Daoy (cell line): ENCODE results near the gene ZNF554. TPM values are rescaled to one million over a fixed set of nuclear protein-coding genes. Genes with fewer than 3 reads are reported as not detected.

ENCODE experiments used
- DNase-seq: peaks from one replicate; pipeline ENCODE4 v3.0.0-alpha.2; 2015; ENCODE audit warnings: low read depth
- total RNA-seq: library from RNA; depleted of rRNA; stranded (reverse); fragments of >200 nt; shearing (Covaris generic); gene quantifications from 2 replicates; pipeline ENCODE4 v1.2.3, GENCODE V29; 2014

The ZNF554 gene
- total RNA-seq, 1 experiment from 2014 or later: 1.7 TPM

DNA sequence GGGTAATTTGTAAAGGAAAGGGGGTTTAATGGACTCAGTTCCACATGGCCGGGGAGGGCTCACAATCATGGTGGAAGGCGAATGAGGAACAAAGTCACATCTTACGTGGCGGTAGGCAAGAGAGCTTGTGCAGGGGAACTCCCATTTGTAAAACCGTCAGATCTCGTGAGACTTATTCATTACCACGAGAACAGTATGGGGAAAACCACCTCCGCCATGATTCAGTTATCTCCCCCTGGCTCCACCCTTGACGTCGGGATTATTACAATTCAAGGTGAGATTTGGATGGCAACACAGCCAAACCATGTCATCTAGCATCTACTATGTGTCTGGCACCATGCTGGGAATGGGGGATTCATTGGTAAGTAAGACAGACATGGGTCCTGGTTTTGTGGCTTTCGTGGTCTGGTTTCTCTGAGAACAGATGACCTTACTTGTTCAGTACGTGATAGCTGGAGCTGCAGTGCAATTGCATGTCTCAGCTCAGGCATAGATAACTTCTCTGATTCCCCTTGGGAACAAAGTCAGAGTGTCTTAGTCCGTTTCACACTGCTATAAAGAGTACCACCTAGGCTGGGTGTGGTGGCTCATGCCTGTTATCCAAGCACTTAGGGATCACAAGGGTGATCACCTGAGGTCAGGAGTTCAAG is 8.3 kb downstream of the ZNF554 start:
- no peak for DNase-seq

DNA sequence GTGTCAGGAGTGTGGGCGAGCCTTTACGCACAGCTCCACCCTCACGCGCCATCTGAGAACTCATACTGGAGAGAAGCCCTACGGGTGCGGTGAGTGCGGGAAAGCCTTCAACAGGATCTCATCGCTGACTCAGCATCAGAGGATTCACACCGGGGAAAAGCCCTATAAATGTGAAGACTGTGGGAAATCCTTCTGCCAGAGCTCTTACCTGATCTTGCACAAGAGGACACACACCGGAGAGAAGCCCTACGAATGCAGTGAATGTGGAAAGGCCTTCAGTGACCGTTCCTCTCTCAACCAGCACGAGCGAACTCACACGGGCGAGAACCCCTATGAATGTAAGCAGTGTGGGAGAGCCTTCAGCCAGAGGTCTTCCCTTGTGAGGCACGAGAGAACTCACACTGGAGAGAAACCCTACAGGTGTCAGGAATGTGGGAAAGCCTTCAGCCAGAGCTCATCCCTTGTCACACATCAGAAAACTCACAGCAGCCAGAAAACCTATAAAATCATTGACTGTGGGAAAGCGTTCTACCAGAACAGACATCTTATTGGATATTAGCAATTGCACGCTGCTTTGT is 14.7 kb downstream of the ZNF554 start:
- no peak for DNase-seq

- DNase-seq: no peak
Measured at GRCh38 chr19:2837430-2837829, 17.8 kb downstream of the ZNF554 start.

- peak; percentile 99 for DNase-seq
Measured at GRCh38 chr19:2840794-2841791, 21.4 kb downstream of the ZNF554 start, which contains the start of gene ZNF555. TSS of gene ZNF555 (plus strand) at chr19:2841475. CDS start at chr19:2841573, 98 bp downstream.

GRCh38 chr19:2841855-2842574 is 22.3 kb downstream of the ZNF554 start:
- no peak for DNase-seq

DNA sequence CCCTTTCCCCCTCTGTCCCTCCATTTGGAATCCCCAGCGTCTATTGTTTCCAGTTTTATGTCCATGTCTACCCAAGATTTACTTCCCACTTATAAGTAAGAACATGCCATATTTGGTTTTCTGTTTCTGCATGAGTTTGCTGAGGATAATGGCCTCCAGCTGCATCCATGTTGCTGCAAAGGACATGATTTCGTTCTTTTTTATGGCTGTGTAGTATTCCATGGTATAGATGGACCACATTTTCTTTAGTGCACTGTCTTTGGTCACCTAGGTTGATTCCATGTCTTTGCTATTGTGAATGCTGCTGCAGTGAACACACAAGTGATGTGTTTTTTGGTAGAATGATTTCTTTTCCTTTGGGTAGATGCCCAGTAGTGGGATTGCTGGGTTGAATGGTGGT is 25.4 kb downstream of the ZNF554 start:
- DNase-seq: no peak

DNA sequence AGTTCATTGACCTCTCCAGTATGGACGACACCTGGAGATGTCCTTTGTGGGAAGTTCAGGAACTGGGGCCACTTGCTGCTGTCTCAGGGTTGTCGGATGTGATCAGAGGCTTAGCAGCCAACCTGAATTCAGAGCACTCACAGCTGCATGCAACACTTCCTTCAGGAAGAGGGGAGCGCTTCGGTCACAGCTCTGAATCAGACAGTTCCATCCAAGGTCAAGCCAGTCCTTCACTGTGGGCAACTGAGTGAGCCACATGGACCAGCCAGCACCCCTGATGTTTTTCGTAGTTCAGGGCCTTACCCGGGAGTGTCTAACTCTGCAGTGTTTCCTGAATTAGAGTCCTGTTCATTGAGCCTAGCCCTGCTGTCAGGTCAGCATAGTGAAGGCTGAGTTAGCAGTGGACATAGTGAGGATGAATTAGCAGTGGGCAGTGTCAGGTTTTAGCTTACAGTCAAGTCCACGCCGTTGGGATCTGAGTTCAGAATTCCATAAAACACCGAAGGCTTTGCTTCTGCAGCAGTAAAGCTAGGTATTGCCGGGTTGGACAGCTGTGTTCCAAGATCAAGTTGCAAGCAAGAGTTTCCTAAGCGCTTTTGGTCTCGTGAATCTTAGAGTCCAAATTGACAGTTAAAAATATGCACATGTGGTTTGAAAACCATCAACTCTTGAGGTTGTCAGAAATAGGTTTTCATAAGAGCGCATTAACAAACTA is 26.7 kb downstream of the ZNF554 start:
- no peak for DNase-seq

GRCh38 chr19:2847507-2847906 is 27.8 kb downstream of the ZNF554 start:
- no peak for DNase-seq

GRCh38 chr19:2848616-2849015 is 28.9 kb downstream of the ZNF554 start:
- DNase-seq: no peak

DNA sequence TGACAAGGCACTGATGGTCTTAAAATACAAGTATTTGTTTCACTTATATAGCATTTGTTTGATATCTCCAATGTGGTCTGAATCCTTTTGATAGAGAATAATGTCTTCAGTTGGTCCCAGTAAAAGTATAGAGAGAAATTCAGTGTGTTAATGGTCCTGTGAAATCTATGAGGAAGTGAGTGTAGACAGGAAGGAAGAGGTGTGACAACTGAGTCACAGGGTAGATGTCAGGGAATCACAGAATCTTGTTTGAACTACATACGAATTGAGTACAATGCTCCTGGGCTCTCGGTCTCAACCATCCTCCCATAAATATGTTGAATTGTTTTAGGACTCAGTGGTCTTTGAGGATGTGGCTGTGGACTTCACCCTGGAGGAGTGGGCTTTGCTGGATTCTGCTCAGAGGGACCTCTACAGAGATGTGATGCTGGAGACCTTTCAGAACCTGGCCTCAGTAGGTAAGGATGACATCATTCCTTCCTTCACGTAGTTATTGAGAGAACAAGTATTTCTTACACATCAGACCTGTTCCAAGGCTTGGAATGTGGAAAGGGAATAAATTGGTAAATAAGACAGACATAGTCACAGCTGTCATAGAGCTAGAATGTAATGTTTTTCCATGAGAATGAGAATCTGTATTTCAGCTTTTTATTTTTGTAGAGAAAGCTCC is 30.7 kb downstream of the ZNF554 start:
- no peak for DNase-seq

- DNase-seq: no peak
Measured at GRCh38 chr19:2852598-2852997, 32.9 kb downstream of the ZNF554 start.

GRCh38 chr19:2853015-2853606 is 33.4 kb downstream of the ZNF554 start:
- no peak for DNase-seq

DNA sequence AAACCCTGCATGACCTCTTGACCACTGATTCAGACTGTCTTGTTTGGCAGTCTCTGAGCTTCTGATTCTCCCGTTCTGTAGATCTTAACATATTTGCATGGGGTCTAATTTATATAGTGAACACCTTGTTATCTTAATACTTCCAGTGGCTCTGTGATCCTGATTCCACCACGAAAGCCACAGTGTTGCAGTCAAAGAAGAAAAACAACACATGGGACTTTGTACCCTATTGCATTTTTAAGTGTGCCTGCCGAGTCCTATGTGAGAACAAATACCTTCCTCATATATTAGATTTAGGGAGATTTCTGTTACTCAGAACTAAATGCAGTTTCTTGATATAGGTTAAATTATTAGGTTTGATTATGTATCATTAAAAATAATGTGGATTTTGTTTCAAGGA is 35.2 kb downstream of the ZNF554 start:
- no peak for DNase-seq

DNA sequence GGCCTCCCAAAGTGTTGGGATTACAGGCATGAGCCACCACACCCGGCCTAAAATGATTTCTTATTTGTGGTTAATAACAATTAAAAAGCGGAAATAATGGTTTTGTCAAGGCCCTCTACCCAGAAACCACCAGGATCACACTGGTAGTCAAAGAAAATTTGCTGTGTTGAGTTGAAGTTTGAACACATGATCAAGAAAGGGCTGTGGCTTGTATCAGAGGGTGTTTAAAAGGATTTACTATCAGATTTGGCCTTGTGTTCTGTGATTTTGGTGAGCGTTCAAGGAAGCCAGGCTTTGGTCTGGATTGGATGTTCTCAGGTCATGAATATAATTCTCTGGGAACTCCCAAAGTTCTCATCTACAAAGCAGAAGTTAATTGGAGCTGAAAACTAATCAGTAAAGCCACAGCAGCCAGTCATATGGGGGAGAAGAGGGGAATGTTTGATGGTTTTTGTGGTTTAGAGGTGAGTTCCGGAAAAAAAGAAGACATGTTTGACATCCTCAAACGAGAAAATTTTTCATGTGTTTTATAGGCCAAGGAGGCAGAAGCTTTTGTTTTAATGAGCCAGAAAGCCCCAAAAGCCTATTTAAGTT is 36.9 kb downstream of the ZNF554 start:
- DNase-seq: no peak

DNA sequence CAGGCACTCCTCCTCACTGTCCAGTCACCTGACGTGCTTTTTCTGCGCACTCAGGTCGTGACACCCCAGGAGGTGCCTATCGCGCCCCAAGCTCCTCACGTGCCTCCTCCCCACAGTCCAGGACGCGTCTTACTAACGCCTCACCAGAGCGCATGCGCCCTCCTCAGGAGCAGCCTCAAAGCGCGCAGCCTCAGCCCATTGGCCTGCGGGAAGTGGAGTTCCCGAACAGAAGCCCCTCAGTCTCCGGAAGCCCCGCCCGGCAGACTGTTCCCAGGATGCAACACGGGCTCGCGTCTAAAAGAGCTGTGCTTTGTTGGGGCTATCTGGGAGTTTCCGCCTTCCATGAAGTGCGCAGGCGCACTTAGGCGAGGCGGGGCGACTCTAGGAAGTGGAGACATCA is 39.2 kb downstream of the ZNF554 start:
- no peak for DNase-seq

DNA sequence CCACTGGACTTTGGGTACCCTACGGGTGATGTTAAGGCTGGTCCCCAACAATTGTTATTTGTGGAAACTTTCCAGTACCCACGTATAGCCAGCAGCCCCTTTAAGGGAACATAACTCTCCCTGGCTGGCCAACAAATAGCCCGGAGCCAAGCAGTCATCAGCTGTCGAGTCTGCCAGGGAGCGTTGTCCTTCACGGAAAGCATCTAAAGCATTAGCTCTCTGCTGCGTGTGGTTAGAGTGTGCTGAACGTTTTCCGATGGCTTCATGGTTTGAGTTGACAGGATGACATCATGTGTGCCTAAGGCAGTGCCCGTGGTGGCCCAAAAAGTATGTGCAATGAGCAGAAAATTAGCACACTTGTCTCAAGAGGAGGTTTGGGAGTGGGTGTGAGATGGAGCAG is 44.1 kb downstream of the ZNF554 start:
- no peak for DNase-seq

DNA sequence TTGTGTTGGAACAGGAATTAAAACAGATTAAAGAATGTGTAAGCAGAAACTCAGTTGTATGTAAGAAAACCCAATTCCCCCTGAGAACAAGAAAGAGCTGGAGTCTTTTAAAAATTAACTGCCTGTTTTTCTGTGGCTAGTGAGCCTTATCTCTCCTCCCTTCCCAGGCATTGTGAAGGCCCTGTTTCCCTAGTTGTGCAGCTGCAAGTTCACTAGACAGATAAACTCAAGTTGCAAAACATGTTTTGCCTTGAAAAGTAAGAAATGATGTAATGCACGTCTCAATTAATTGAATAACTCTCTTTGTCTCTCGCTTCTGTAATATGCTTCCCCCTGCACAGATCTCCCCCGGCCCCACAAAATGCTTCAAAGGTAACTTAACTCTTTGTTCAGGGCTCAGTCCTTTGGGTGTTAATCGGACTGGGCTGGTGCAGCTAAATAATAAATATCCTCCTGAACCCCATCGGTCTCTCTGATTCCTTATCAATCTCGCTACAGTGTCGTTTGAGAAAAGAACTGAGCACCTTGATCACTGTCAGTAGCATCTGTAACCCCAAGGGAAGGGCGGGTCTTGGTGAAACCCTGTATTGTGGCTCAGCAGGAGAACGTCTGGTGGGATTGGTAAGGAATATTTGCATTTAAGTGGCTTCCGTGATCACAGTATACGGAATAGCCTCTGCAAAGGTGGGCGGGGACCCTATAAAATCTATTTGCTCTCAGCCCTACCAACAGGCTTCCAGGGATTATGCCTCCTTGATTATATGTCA is 45.8 kb downstream of the ZNF554 start:
- DNase-seq: no peak

DNA sequence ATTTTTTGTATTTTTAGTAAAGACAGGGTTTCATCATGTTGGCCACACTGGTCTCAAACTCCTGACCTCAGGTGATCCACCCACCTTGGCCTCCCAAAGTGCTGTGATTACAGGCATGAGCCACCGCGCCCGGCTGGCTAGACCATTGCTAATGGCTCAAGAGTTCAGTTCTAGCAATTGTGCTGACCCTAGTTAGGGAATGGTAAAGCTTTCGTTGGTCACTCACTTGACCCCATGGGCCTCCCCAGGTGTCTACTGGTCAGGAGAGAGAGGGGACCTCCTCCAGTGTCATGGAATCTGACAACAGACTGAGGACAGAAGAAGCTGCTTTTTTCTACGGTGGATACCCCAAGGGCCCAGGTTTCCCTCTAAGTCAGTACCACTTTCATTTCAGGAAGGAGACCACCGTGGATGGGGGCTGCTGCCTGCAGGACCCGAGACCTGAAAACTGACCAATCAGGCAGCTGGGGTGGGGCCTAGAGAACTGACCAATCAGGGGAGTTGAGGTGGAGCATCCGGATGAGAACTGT is 46.9 kb downstream of the ZNF554 start:
- no peak for DNase-seq
